GM12865 (cell line): ENCODE data around the gene FBXO24.
A peak's percentile ranks its signal among the peaks of the same experiment; 100 is the strongest.
"Not testable (repeated sequence)": the region's sequence is repeated elsewhere in the genome, so short reads cannot be mapped to it uniquely, and the experiment has no call there.

Source experiments
- DNase-seq: peaks from one replicate; pipeline ENCODE4 v3.0.0; 2010; ENCODE audit warnings: low read depth
- H3K4me3 ChIP-seq: 2 replicates; pipeline ENCODE4 v1.5.1; 2011; ENCODE audit warnings: mild to moderate bottlenecking, low read depth, low read length, control low read depth
- TF ChIP-seq, protein P1 (sequence below): IDR thresholded peaks from 2 replicates; pipeline ENCODE4 v1.5.1; 2011; ENCODE audit warnings: low read length, control low read depth, low read depth, inconsistent platforms; ENCODE audit not compliant: insufficient read depth; ENCODE audit errors: missing control alignments

Gene FBXO24

DNA sequence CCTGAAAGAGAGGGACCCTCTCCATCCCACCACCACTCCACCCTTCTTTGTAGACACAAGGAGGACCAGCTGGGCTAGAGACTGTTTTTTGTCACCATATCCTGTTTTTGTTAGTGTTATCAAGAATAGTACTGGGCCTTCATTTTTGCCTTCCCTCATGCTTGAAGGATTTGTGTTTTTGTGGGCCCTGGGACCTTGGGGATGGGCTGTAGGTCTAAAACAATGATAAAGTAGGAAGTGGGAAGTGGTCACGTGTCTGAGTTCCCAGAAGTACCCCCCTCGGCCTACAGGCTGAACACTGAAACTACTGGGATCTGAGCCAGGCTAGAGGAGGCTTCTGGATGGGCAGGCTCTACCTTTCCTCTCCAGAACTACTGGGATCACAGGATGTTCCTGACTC is 38.3 kb upstream of the FBXO24 start:
- TF ChIP-seq, protein P1, sequence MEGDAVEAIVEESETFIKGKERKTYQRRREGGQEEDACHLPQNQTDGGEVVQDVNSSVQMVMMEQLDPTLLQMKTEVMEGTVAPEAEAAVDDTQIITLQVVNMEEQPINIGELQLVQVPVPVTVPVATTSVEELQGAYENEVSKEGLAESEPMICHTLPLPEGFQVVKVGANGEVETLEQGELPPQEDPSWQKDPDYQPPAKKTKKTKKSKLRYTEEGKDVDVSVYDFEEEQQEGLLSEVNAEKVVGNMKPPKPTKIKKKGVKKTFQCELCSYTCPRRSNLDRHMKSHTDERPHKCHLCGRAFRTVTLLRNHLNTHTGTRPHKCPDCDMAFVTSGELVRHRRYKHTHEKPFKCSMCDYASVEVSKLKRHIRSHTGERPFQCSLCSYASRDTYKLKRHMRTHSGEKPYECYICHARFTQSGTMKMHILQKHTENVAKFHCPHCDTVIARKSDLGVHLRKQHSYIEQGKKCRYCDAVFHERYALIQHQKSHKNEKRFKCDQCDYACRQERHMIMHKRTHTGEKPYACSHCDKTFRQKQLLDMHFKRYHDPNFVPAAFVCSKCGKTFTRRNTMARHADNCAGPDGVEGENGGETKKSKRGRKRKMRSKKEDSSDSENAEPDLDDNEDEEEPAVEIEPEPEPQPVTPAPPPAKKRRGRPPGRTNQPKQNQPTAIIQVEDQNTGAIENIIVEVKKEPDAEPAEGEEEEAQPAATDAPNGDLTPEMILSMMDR: no peak
- peak overlapping the region; percentile 65 for H3K4me3 ChIP-seq
- peak; percentile 46 for DNase-seq

DNA sequence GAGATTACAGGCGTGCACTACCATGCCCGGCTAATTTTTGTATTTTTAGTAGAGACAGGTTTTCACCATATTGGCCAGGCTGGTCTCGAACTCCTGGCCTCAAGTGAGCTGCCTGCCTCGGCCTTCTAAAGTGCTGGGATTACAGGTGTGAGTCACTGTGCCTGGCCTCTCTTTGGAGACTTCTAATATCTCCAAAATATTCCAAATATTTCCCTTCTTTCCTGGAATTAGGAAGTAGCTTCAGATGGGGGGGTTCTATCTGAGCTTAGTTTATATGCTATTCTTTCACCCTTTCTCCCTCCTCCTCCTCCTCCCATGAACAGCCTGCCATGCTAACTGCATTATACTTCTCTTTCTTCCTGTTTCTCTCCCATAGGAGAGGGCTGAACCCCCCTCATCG is 37.7 kb upstream of the FBXO24 start:
- H3K4me3 ChIP-seq, DNase-seq: not testable (repeated sequence)

DNA sequence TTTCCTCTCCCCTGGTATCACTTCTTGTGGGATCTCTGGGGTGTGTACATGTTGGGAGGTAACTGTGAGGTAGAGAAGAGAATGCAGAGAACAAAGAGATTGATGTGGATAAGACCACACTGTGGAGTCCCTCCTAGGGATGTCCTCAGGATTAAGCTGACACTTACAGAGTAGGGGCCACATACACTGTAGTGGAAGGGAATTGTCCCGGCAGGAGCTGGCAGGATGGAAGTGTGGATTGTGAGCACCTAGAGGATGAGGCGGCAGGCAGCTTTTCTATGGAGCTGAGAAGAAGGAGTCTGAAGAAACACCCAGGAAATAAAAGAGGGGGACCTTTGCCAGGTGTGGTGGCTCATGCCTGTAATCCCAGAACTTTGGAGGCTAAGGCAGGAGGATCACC is 33.6 kb upstream of the FBXO24 start:
- TF ChIP-seq, protein P1: no peak
- no peak for DNase-seq
- H3K4me3 ChIP-seq: no peak overlapping the region

DNA sequence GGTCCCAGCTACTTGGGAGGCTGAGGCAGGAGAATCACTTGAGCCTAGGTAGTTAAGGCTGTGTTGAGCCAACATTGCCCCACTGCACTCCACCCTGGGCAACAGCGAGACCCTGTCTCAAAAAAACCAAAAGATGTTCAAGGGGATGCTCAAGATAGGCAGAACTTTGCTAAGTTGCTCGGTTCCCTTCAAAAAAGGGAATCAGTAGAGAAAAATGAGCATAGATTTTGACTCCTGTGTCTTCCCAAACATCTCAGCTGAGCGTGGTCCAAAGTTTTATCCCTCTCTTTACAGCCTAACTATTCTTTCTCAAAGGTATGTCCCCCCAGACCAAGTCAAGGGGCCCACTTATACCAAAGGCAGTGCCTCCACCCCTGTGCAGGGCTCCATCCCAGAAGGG is 33.1 kb upstream of the FBXO24 start:
- DNase-seq: no peak
- TF ChIP-seq, protein P1: no peak
- no peak overlapping the region for H3K4me3 ChIP-seq

DNA sequence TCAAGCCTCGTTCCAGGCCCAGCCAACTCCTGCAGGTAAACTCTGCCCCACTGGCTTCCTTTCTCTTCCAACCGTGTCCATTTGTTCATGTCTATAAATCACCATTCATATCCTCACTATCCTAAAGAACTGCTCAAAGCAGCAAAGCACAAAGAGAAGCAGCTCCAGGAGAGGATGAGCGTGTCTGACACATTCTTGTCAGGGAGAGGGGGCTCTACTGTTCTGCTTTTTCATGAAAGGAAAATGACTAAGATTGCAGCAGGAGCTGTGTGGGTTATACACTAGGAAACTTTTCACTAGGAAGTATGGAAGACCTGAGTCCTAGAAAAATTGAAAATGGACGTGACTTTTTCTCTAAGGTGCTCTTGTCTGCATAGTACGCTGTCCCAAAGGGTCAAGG is 30.4 kb upstream of the FBXO24 start:
- TF ChIP-seq, protein P1: no peak
- H3K4me3 ChIP-seq: no peak overlapping the region
- DNase-seq: no peak

DNA sequence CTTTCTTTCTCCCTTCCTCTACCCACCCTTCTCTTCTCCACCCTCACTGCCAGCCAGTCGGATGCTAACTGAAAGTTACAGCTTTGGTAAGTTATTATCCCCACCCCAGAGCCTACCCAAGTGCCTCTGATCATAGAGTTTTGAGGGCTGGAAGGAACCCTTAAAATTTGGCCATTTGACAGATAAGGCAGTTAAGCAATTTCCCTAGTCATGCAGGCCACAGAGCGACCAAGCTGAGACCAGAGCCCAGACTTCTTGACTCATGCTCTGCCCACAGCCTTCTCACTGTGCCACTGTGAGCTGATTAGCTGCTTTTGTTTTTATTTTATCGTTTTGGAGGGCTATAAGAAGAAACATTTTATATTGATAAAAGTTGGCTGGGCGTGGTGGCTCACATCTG is 29.6 kb upstream of the FBXO24 start:
- TF ChIP-seq, protein P1: no peak
- H3K4me3 ChIP-seq: no peak overlapping the region
- DNase-seq: no peak

DNA sequence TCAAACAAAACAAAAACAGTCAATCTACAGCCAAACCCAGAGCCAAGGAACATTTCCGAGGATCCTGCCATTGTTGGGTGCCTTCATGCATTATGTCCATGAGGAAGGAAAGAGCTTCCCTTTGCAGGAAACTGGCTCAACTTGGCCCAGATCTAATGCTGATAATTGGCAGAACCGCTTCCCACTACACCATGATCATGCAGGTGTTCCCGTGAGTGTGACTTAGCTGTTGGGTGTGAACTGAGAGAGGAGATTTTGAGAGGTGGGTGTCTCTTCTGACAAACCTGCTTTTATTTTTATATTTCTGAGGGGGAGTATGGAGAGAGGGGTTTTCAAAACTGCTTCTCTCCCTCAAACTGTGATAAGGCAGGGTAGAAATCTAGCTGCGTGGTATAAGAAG is 27.0 kb upstream of the FBXO24 start:
- H3K4me3 ChIP-seq: no peak overlapping the region
- TF ChIP-seq, protein P1: no peak
- no peak for DNase-seq
